SHP77 (cell line): ENCODE results near the gene WFDC1.
A peak's percentile ranks its signal among the peaks of the same experiment; 100 is the strongest.

ENCODE experiments used
- DNase-seq, 2 experiments: peaks; one replicate each; lab custom pipeline; 2025; lab: John Stamatoyannopoulos, UW

WFDC1 gene

GRCh38 chr16:84294531-84295142 lies at the start of gene WFDC1:
TSS of gene WFDC1 (plus strand) at chr16:84294878. CDS start at chr16:84294972, 94 bp downstream.
- DNase-seq: no peak

- DNase-seq: no peak
These were observed 48.6 kb upstream of the WFDC1 start for GRCh38 chr16:84245956-84246678.

- DNase-seq: no peak
These were observed 48.0 kb upstream of the WFDC1 start for GRCh38 chr16:84246679-84247077.

- no peak for DNase-seq
These were observed 47.3 kb upstream of the WFDC1 start for GRCh38 chr16:84247331-84247730.

DNA sequence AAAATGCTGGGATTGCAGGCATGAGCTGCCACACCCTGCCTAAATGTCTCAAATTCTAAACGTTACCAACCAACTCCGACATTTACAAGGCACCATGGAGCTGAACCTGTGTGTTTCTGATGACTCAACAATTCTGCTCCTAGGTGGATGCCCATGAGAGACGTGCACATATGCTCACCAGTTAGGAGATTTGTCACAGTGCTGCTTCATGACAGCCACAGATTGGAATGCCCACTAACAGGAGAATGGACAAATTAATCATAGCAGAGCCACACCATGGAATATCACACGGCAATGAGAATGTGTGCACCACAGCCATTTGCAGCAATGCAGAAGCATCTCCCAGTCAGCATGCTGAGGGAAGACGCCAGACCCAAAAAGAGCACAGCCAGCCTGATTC lies 46.8 kb upstream of the WFDC1 start:
- DNase-seq: no peak

DNA sequence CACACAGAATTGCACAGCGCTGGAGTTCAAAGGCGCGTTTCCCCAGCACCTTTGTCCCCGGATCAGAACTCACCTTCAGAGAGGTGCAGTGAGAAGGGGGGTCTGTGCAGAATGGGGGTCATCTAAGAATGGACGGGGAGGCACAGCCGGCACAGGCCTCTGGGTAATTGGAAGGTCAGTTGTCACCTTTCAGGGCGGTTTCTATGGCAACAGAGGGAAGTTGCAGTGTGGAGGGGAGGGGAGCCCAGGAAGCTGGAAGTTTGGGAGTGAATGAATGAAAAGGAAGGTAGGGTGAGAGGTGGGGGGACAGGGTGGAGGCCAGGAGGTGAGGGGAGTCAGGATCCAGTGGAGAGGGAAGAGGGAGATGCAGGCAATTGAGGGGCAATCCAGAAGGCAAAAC lies 42.5 kb upstream of the WFDC1 start:
- DNase-seq: no peak

GRCh38 chr16:84253173-84253572 lies 41.5 kb upstream of the WFDC1 start:
- no peak for DNase-seq

- DNase-seq: no peak
These were observed 40.6 kb upstream of the WFDC1 start for GRCh38 chr16:84254062-84254461.

GRCh38 chr16:84255050-84255810 lies 39.4 kb upstream of the WFDC1 start:
- no peak for DNase-seq

DNA sequence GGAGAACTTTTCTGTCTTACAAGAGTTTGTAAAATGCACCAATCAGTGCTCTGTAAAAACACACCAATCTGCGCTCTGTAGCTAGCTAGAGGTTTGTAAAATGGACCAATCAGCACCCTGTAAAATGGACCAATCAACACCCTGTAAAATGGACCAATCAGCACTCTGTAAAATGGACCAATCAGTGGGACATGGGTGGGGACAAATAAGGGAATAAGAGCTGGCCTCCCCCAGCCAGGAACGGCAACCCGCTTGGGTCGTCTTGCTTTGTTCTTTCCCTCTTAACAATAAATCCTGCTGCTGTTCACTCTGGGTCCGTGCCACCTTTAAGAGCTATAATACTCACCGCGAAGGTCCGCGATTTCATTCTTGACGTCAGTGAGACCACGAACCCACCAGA lies 36.4 kb upstream of the WFDC1 start:
- no peak for DNase-seq

DNA sequence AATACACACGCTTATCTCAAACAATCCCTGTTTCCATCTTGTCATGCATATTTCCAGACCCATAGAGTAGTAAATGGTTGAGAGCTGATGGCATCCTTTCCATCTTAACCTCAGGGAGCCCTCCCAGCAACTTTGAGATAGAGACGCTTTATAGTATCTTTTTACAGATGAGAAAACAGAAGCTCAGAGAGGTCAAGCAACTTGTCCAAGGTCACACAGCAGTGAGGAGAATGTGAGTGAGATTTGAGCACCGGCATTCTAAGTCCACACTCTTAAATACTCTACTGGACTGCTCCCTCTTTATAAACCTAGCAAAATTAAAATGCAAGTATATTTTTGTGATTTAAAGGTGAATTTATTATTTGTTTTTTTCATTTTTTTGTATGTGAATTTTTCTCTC lies 35.0 kb upstream of the WFDC1 start:
- no peak for DNase-seq

DNA sequence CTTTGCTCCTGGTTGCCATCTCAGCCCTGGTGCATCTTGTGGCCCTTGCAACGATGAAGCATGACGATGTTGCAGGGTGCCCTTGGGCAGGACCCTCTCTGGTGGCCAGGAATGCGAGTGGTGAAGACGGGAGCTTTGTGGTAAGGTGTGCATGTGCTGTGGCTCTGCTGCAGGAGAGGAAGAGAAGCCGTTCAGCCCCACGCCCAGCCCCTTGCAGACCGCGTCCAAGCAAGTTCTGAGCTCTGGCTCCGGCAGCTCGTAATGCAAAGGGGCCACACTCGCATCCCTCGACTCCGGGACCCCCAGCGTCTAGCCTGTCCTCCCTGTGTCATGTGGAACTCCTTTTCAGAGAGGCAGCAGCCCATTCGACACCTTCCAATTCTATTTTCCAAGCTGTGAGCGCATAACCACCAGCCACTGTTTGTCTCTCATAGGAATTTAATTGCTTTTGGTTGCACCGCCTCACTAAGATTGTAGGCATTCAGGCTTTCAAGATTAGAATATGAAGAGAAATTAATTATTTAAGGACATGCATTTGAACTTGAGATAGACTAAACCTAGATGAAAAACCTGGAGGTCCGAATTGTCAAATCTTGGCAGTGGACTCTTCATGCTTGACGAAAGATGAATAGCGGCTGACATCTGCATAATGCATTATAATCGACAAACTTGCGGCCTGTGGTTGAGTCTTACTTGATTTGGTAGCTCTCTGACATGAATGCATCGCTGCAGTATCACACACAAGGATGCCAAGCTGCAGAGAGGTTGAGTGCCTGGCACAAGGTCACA lies 33.7 kb upstream of the WFDC1 start:
- no peak for DNase-seq

- no peak for DNase-seq
These were observed 32.6 kb upstream of the WFDC1 start for GRCh38 chr16:84262031-84262430.

- no peak for DNase-seq
These were observed 31.7 kb upstream of the WFDC1 start for GRCh38 chr16:84262939-84263338.

- peak in 1 of 2 experiments; percentile 41 for DNase-seq
These were observed 28.2 kb upstream of the WFDC1 start for GRCh38 chr16:84266451-84266850.

GRCh38 chr16:84267380-84267779 lies 27.3 kb upstream of the WFDC1 start:
- DNase-seq: no peak

DNA sequence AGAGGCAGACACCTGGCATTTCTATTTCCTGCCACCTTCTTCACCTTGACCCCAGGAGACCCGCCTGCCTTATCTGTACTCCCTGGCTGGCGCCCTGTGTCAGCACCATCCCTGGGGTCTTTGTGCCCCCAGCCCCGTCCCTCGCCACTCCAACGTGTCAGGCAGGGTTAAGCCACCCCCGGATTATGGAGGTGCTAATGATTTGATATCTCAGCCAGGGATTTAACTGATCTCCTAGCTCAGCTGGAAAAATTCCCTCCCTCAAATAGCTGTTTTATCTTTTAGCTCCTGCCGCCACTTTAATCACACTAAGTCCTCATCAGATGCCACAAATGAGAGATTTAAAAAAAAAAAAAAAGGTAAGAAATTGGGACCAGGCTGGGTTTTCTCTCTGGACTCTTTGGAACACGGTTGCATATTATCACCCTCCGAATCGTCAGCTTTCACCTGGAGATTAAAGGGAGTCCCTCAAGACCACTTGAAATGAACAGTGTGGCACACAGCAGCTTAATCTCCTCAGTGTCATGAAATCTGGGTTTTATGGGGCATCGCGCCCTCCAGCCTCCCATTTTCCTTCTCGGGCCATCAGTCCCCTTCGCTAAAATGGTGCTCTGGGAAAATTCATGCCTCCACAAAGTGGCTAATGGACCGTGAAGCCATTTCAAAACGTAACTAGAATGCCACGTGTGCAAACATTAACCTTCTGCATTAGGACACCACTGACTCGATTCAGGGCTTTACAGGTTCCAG lies 26.2 kb upstream of the WFDC1 start:
- DNase-seq: no peak

DNA sequence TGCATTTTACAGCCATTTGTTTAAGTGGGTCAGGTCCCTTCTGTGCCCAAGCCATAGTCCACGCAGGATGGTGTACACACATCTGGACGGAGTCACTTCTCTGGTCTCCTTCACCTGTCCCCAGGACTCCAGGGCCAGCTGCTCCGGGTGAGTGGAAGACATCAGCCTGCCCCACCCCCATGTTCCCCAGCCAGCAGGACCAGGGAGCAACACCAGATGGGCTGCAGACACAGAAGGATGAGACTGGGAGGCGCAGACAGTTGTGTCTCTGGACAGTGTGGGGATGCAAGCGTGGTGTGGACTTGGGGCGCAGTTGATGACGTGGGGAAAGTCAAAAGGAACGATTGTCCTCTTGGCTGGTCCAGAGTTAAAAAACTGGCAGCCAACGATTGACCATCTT lies 24.6 kb upstream of the WFDC1 start:
- no peak for DNase-seq

- no peak for DNase-seq
These were observed 24.1 kb upstream of the WFDC1 start for GRCh38 chr16:84270531-84270930.

GRCh38 chr16:84271037-84271436 lies 23.6 kb upstream of the WFDC1 start:
- DNase-seq: no peak

DNA sequence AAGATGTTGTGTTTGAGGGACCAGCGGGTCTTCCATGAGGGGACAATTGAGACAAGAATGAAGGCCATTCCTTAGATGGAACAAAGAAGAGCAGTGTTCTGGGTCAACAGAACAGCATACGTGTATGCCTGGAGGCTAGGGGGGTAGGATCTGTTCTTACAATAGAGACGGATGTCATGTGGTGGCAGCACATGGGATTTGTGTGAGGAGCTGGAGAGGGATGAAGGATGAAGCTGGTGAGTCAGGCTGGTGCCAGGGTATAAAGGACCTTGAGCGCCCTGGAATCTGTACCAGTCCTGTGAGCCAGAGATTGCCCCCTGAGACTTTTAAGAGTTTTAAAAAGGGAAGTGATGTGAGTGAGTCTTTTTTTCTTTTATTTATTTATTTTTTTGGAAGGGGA lies 22.8 kb upstream of the WFDC1 start:
- DNase-seq: no peak
